Esophagus muscularis mucosa (tissue), 3 donors: ENCODE measurements around the gene STRN3.

Source experiments
- CTCF ChIP-seq, 3 experiments: fragments of 200-600 bp in 2 of 3; fragments of 450-650 bp in 1 of 3; sonication (generic) in 2 of 3; IDR thresholded peaks; one replicate each; pipeline ENCODE4 v1.5.1; 2017 to 2019; ENCODE audit warnings: antibody characterized with exemption in 3 of 3, mild to moderate bottlenecking in 2 of 3, moderate library complexity in 1 of 3
- POLR2A ChIP-seq: fragments of 450-650 bp; IDR thresholded peaks from one replicate; pipeline ENCODE4 v1.6.1; 2017; ENCODE audit warnings: antibody characterized with exemption, moderate library complexity, mild to moderate bottlenecking, low read depth
- POLR2AphosphoS5 ChIP-seq, 2 donors: sonication (generic); formaldehyde crosslinking; IDR thresholded peaks; one replicate each; pipeline ENCODE4 v1.6.1; 2017; ENCODE audit warnings: antibody characterized with exemption in 2 of 2

DNA sequence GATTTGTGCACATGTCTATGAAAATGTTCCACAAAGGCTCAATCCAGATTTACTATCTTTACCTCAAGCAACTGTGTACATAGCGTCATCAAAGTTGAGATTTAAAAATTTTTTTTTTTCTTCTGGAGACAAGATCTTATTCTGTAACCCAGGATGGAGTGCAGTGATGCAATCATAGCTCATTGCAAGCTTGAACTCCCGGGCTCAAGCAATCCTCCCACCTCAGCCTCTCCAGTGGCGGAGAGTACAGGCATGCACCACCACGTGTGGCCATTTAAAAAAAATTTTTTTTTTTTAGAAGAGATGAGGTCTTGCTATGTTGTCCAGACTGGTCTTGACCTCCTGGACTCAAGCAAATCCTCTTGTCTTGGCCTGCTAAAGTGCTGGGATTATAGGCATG is 149.5 kb downstream of the STRN3 start:
- no peak for TF ChIP-seq POLR2AphosphoS5 (IDR thresholded peaks at IDR 0.05)
- no peak for TF ChIP-seq CTCF (IDR thresholded peaks at IDR 0.05)
- no peak for TF ChIP-seq POLR2A
